K562 (cell line): ENCODE measurements around the gene LAT. TPM values are rescaled to one million over a fixed set of nuclear protein-coding genes. Genes with fewer than 3 reads are reported as not detected.
A peak's percentile ranks its signal among the peaks of the same experiment; 100 is the strongest.

Experiments
- ATAC-seq: fragments of 200-7000 bp; cut with Tn5 transposase; 3 replicates; pipeline ENCODE4 v1.9.1; 2020; ENCODE audit warnings: moderate library complexity
- BruUV-seq: library from RNA; stranded (reverse); fragments of 400-500 nt; replicated peaks from 2 replicates; lab custom pipeline; 2021; lab: Mats Ljungman, UMichigan
- CTCF ChIA-PET: fragments of 300-600 bp; formaldehyde crosslinking; extraction: SDS; loops from one replicate; lab custom pipeline; 2021; ENCODE audit warnings: low intra/inter-chr PET ratio; lab: Yijun Ruan, JAX
- POLR2A ChIA-PET: fragments of 300-600, 350-650 bp; sonication (Branson Sonifier 250); formaldehyde crosslinking; extraction: SDS; loops from one replicate; lab custom pipeline; 2021; ENCODE audit warnings: antibody characterized with exemption, inconsistent platforms; lab: Yijun Ruan, JAX
- DNase-seq, 4 experiments: peaks; one replicate each; pipeline versions ENCODE4 v3.0.0 to v3.0.0-alpha.2; 2011 to 2018; ENCODE audit warnings: low spot score in 3 of 4, mixed read lengths in 3 of 4; ENCODE audit errors: extremely low read depth in 1 of 4
- FAIRE-seq: peaks from 2 replicates; lab custom pipeline; 2011; peaks lifted over from hg19 to GRCh38; lab: Jason Lieb, UNC
- H2AFZ ChIP-seq: 2 replicates; pipeline ENCODE4 v1.6.0; 2011; ENCODE audit warnings: low read depth, low read length, control low read depth, inconsistent platforms
- H3K27ac ChIP-seq: fragments of 200-600 bp; 3 replicates; pipeline ENCODE4 v1.8.0; 2011; ENCODE audit warnings: low read depth, mild to moderate bottlenecking, control low read depth, inconsistent platforms, low read length, moderate library complexity, mixed read lengths; ENCODE audit errors: extremely low read depth
- H3K27me3 ChIP-seq, 2 experiments: fragments of 300-600 bp in 1 of 2; 2 replicates in 1 of 2; 3 replicates in 1 of 2; pipeline versions ENCODE4 v1.6.0 to v1.8.0; 2011; ENCODE audit warnings: inconsistent platforms in 2 of 2, low read length in 2 of 2, mild to moderate bottlenecking in 1 of 2, mixed read lengths in 1 of 2, moderate library complexity in 1 of 2; ENCODE audit not compliant: control insufficient read depth in 2 of 2, insufficient read depth in 2 of 2
- H3K36me3 ChIP-seq: fragments of 300-600 bp; 3 replicates; pipeline ENCODE4 v1.8.0; 2011; ENCODE audit warnings: mild to moderate bottlenecking, low read length, inconsistent platforms; ENCODE audit not compliant: control insufficient read depth, insufficient read depth
- H3K4me1 ChIP-seq, 2 experiments: fragments of 200-600 bp in 1 of 2; replicated peaks in 1 of 2; 2 replicates in 1 of 2; 3 replicates in 1 of 2; pipeline versions ENCODE4 v1.5.1 to v1.8.0; 2011; ENCODE audit warnings: inconsistent platforms in 2 of 2, low read length in 2 of 2, mild to moderate bottlenecking in 1 of 2, mixed read lengths in 1 of 2, moderate library complexity in 1 of 2; ENCODE audit not compliant: control insufficient read depth in 2 of 2, insufficient read depth in 2 of 2
- H3K4me2 ChIP-seq: 2 replicates; pipeline ENCODE4 v1.6.1; 2011; ENCODE audit warnings: low read length, control low read depth, inconsistent platforms, mixed read lengths; ENCODE audit not compliant: insufficient read depth
- H3K4me3 ChIP-seq: fragments of 200-600 bp; sonication (generic), shearing (Covaris generic); 2 replicates; pipeline ENCODE4 v1.5.1; 2016; ENCODE audit warnings: control low read depth, inconsistent platforms
- H3K79me2 ChIP-seq: fragments of 200-600 bp; 3 replicates; pipeline ENCODE4 v1.8.0; 2011; ENCODE audit warnings: low read length, inconsistent platforms; ENCODE audit not compliant: control insufficient read depth, insufficient read depth
- H3K9ac ChIP-seq, 2 experiments: 2 replicates each; pipeline versions ENCODE4 v1.6.0 to v1.6.1; 2011; ENCODE audit warnings: low read depth in 2 of 2, low read length in 2 of 2, control low read depth in 1 of 2, inconsistent platforms in 1 of 2, mild to moderate bottlenecking in 1 of 2, mixed read lengths in 1 of 2; ENCODE audit not compliant: insufficient read depth in 1 of 2
- H3K9me1 ChIP-seq: one replicate; pipeline ENCODE4 v1.6.0; 2011; ENCODE audit warnings: inconsistent platforms, mild to moderate bottlenecking, low read length, moderate library complexity; ENCODE audit not compliant: control insufficient read depth, insufficient read depth
- H3K9me3 ChIP-seq: replicated peaks from 2 replicates; pipeline ENCODE4 v1.5.1; 2011; ENCODE audit warnings: low read depth, low read length, inconsistent platforms; ENCODE audit not compliant: control insufficient read depth, insufficient read depth
- H4K20me1 ChIP-seq: replicated peaks from 2 replicates; pipeline ENCODE4 v1.6.1; 2011; ENCODE audit warnings: low read length, inconsistent platforms, mixed read lengths; ENCODE audit not compliant: control insufficient read depth, insufficient read depth
- BCL6 ChIP-seq: fragments of 250-450 bp; sonication (Bioruptor Pico); IDR thresholded peaks from 2 replicates; pipeline ENCODE4 v1.4.0; 2020
- SRSF3 ChIP-seq: fragments of 200-400 bp; formaldehyde crosslinking; IDR thresholded peaks from 2 replicates; pipeline ENCODE4 v1.6.1; 2016; ENCODE audit warnings: mild to moderate bottlenecking, low read length, moderate library complexity; ENCODE audit not compliant: insufficient read depth
- ZNF197 ChIP-seq: fragments of 200-800 bp; sonication (Bioruptor generic); IDR thresholded peaks from 2 replicates; pipeline ENCODE4 v1.6.1; 2016; ENCODE audit warnings: low read depth, missing genetic modification characterization, missing compliant biosample characterization
- ZNF224 ChIP-seq: sonication (generic); formaldehyde crosslinking; IDR thresholded peaks from 2 replicates; pipeline ENCODE4 v1.8.0; 2022; ENCODE audit warnings: mild to moderate bottlenecking, missing genetic modification reagents
- ZNF23 ChIP-seq: fragments of 250-450 bp; sonication (Bioruptor Pico); IDR thresholded peaks from 2 replicates; pipeline ENCODE4 v1.4.0; 2020; ENCODE audit warnings: mild to moderate bottlenecking
- WGBS: fragments of 100-300 bp; shearing (Covaris generic); methylation state at CpG from one replicate; pipeline ENCODE4 v1.1.6; 2016; ENCODE audit warnings: low coverage, mixed read lengths; ENCODE audit not compliant: insufficient coverage; ENCODE audit errors: missing lambda C conversion rate; 5-methylcytosine and 5-hydroxymethylcytosine counted together
- in situ Hi-C: fragments of 300-500 bp; cut with MboI; formaldehyde crosslinking; loops from 4 replicates; pipeline ENCODE4 v1.15.0; 2018; ENCODE audit warnings: inconsistent platforms, mixed read lengths
- intact Hi-C: fragments of 100-400 bp; cut with micrococcal nuclease; formaldehyde crosslinking; loops from 2 replicates; pipeline ENCODE4 v1.14.2; 2022
- polyA plus RNA-seq, 8 experiments: library from polyadenylated mRNA; depleted of rRNA in 4 of 8; stranded (reverse) in 5 of 8; unstranded in 3 of 8; fragments of >200 nt; fragmentation: Nextera tagmentation in 2 of 8; fragmentation: Illumina TruSeq in 1 of 8; extraction: Ambion mirVana in 2 of 8; extraction: Trizol in 1 of 8; gene quantifications; 2 replicates each; pipeline versions ENCODE4 v1.2.1 to v1.2.3, GENCODE V29; 2011 to 2014; ENCODE audit warnings: inconsistent platforms in 1 of 8, missing spikeins in 1 of 8
- total RNA-seq, 7 experiments: library from RNA; depleted of rRNA in 6 of 7; stranded (reverse); fragments of >200 nt in 6 of 7; fragmentation: Illumina TruSeq in 2 of 7; extraction: Trizol in 2 of 7; gene quantifications; 2 replicates each; pipeline versions ENCODE4 v1.2.1 to v1.2.3, GENCODE V29; 2011 to 2021; ENCODE audit warnings: low replicate concordance in 1 of 7
- TF ChIP-seq, protein P1 (sequence below): fragments of 200-800 bp; sonication (Bioruptor generic); IDR thresholded peaks from 2 replicates; pipeline ENCODE4 v1.6.1; 2017; ENCODE audit warnings: missing genetic modification characterization, missing compliant biosample characterization
- TF ChIP-seq, protein P2 (sequence below): fragments of 200-800 bp; sonication (Bioruptor generic); IDR thresholded peaks from 2 replicates; pipeline ENCODE4 v1.6.1; 2017; ENCODE audit warnings: missing genetic modification characterization, missing compliant biosample characterization
- TF ChIP-seq, protein P3 (sequence below): fragments of 200-800 bp; sonication (Bioruptor generic); IDR thresholded peaks from 2 replicates; pipeline ENCODE4 v1.6.1; 2016; ENCODE audit warnings: missing genetic modification characterization, missing compliant biosample characterization

Gene LAT
- total and polyA plus RNA-seq, 9 of the 15 experiments (the other 6 are each of a cell fraction or from before 2014, with no cell fraction given) = 0.40 to 4.2 (median 1.3) TPM

DNA sequence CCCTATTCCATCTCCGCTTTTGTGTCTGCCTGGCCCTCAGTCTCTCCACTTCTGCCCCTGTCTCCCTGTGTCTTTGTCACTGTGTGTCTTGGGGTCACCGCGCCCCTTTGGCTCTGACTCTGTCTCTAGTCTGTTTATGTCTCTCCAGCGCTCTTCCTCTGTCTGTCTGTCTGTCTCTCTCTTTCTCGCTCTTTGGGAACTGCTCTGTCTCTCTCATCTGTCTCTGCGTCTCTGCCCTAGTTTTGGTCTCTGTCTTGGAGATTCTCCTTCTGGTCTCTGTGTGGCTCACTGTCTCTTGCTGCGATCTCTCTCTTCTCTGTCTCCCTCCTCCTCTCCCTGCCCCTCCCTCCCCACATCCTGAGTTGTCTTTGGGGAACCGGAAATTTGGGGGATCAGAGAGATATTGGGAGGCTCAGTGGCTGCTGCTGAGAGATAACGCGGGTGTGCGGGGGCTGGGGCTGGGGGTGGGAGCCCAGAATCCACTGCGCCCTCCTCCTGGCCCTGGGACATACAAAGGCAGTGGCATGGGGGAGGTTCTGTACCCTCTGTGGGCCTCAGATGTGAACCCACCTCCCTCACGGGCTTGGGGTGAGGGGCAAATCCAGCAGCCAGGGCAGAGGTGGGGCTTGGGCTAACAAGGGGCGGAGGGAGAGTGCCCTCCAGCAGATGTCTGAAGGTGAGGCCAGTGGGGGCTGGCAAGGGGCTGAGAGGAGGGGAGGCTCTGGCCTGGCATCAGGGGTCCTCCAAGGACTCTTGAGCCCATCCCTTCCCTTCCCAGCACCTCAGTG, 24.4 kb downstream of the LAT start:
- peak; percentile 90 for ATAC-seq
- intact Hi-C loops (no loop called here), in situ Hi-C loops (no loop called here)
- Histone ChIP-seq H2AFZ (peak overlapping the region; percentile 87), H3K9ac (peak overlapping the region; percentile 89 to 91), H3K79me2 (no peaks in the 10 kb centered on the region), H4K20me1 (no peaks in the 10 kb centered on the region), H3K36me3 (no peaks in the 10 kb centered on the region), H3K9me1 (no peaks in the 10 kb centered on the region), H3K4me2 (peak overlapping the region; percentile 94), H3K9me3 (no peaks in the 10 kb centered on the region), H3K27me3 (no peaks in the 10 kb centered on the region), H3K4me1 (peaks cover 55 to 56% of the 10 kb centered on the region in 2 experiments), H3K4me3 (peak overlapping the region; percentile 21; the same call in 1 of the 2 replicates), H3K27ac (peak overlapping the region; percentile 100)
- CTCF ChIA-PET = no interaction called here
- no TSS peak for BruUV-seq
- peak; percentile 94 for FAIRE-seq
- peak; percentile 94 to 98 (median 95) for DNase-seq
- POLR2A ChIA-PET = interaction anchor here (0.9 to 2.6 kb wide), 2 partner anchors 9 to 11 kb away, joined by 4 to 16 read pairs; no protein-coding TSS in a partner anchor
- WGBS = under 1% methylated on average over 9 of the region's 14 CpGs
- TF ChIP-seq, protein P1, sequence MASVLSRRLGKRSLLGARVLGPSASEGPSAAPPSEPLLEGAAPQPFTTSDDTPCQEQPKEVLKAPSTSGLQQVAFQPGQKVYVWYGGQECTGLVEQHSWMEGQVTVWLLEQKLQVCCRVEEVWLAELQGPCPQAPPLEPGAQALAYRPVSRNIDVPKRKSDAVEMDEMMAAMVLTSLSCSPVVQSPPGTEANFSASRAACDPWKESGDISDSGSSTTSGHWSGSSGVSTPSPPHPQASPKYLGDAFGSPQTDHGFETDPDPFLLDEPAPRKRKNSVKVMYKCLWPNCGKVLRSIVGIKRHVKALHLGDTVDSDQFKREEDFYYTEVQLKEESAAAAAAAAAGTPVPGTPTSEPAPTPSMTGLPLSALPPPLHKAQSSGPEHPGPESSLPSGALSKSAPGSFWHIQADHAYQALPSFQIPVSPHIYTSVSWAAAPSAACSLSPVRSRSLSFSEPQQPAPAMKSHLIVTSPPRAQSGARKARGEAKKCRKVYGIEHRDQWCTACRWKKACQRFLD = peak; percentile 95
- TF ChIP-seq, protein P2, sequence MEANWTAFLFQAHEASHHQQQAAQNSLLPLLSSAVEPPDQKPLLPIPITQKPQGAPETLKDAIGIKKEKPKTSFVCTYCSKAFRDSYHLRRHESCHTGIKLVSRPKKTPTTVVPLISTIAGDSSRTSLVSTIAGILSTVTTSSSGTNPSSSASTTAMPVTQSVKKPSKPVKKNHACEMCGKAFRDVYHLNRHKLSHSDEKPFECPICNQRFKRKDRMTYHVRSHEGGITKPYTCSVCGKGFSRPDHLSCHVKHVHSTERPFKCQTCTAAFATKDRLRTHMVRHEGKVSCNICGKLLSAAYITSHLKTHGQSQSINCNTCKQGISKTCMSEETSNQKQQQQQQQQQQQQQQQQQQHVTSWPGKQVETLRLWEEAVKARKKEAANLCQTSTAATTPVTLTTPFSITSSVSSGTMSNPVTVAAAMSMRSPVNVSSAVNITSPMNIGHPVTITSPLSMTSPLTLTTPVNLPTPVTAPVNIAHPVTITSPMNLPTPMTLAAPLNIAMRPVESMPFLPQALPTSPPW (CRISPR knock-in tag) = peak; percentile 99
- TF ChIP-seq BCL6 (CRISPR knock-in tag) (peak; percentile 50), ZNF23 (CRISPR knock-in tag) (no peak), ZNF224 (CRISPR knock-in tag) (0 out of 2 replicates have a peak, but pooled peaks have one; percentile 22), ZNF197 (CRISPR knock-in tag) (peak; percentile 75), SRSF3 (no peak)
- TF ChIP-seq, protein P3, sequence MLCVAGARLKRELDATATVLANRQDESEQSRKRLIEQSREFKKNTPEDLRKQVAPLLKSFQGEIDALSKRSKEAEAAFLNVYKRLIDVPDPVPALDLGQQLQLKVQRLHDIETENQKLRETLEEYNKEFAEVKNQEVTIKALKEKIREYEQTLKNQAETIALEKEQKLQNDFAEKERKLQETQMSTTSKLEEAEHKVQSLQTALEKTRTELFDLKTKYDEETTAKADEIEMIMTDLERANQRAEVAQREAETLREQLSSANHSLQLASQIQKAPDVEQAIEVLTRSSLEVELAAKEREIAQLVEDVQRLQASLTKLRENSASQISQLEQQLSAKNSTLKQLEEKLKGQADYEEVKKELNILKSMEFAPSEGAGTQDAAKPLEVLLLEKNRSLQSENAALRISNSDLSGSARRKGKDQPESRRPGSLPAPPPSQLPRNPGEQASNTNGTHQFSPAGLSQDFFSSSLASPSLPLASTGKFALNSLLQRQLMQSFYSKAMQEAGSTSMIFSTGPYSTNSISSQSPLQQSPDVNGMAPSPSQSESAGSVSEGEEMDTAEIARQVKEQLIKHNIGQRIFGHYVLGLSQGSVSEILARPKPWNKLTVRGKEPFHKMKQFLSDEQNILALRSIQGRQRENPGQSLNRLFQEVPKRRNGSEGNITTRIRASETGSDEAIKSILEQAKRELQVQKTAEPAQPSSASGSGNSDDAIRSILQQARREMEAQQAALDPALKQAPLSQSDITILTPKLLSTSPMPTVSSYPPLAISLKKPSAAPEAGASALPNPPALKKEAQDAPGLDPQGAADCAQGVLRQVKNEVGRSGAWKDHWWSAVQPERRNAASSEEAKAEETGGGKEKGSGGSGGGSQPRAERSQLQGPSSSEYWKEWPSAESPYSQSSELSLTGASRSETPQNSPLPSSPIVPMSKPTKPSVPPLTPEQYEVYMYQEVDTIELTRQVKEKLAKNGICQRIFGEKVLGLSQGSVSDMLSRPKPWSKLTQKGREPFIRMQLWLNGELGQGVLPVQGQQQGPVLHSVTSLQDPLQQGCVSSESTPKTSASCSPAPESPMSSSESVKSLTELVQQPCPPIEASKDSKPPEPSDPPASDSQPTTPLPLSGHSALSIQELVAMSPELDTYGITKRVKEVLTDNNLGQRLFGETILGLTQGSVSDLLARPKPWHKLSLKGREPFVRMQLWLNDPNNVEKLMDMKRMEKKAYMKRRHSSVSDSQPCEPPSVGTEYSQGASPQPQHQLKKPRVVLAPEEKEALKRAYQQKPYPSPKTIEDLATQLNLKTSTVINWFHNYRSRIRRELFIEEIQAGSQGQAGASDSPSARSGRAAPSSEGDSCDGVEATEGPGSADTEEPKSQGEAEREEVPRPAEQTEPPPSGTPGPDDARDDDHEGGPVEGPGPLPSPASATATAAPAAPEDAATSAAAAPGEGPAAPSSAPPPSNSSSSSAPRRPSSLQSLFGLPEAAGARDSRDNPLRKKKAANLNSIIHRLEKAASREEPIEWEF (CRISPR knock-in tag) = peak; percentile 88
